HG02588 (cell line): ENCODE measurements around the gene TMEM132C.
"Not testable (repeated sequence)": the region's sequence is repeated elsewhere in the genome, so short reads cannot be mapped to it uniquely, and the experiment has no call there.

Experiments
- ATAC-seq: cut with Tn5 transposase; IDR thresholded peaks from one replicate; pipeline ENCODE4 v1.9.1; 2021; ENCODE audit warnings: mild to moderate bottlenecking, moderate library complexity; ENCODE audit not compliant: unreplicated experiment

The TMEM132C gene

DNA sequence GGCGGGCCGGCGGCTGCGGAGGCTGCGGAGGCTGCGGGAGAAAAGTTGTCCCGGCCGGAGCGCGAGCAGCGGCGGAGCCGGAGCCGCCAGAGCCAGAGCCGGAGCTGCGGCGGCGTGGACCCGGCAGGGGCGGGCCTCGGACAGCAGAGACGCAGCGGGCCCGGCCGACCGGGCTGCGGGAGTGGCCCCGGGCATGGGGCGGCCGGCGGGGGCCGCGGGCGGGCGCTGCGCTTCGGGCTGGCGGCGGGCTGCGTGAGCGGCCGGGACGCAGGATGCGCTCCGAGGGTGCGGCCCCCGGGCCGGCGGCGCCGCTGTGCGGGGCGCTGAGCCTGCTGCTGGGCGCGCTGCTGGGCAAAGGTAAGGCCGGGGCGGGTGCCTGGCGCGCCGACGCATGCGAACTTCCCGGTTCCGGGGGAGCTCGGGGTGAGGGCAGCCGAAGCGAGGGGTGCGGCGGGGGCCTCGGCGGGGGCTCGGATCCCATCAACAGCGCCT, at the start of gene TMEM132C:
Gene TMEM132C (plus strand): TSS at position 40 of the 492 bp plus-strand sequence. CDS start 233 bp downstream, at position 273.
- ATAC-seq, result no peak

DNA sequence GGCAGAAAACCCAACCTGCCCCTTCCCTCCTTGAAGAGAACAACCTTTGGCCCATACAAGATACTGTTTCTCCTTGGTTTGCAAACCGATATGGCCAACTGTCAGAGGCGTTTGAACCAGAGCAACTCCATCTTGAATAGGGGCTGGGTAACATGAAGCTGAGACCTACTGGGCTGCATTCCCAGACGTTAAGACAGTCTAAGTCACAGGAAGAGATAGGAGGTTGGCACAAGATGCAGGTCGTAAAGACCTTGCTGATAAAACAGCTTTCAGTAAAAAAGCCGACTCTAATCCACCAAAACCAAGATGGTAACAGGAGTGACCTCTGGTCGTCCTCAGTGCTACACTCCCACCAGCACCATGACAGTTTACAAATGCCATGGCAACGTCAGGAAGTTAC, 42.7 kb upstream of the TMEM132C start:
- no peak for ATAC-seq

DNA sequence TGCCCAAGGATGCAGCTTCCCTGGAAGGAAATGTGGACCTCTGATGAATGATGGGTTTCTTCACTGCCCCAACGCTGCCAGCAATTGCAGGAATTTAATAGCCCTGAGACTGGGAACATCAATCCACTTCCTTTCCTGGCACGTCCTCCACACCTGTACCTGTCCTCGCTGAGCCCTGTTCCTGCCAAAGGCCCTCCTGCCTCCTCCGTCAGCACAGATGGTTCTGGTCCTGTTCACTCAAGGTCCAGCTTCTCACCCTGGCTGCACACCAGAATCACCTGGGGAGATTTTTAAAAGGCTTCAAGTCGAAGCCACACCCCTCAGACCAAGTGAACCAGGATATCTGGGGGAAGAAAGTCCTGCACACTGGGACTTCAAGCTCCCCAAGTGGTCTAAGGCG, 38.4 kb upstream of the TMEM132C start:
- no peak for ATAC-seq

DNA sequence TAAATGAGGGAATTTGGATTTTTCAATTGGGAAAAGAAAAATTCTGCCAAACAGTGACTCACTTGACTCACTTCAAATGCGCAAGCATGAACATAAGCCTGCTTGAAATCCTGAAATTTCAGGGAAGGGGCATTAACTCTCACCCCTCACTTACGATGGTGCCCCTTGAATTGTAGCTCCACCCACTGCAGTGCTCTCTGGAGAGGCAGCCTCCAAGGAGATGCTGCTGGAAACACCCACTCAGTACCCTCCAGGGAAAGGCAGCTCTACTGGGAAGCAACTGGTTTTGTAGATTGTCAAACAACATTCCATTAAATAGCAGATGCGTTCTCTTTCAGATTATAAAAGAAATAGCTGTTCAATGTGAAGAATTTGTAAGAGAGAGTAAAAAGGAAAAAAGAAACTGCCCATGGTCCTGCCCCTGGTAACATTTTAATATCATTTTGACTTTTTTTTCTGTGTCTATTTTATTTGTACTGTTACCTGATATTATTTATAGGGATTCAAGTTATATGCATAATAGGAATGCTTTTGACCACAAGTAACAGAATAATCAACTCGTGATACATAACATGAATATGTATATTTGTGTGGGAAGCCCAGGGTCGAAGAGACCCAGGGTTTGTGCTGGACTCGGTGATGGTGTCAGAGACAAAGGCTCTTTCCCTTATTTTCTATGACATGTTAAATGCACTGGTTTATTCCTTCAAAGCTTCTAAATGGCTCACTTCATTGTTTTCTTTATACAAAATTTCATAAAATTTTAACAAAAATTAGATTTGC, 31.1 kb upstream of the TMEM132C start:
- no peak for ATAC-seq

DNA sequence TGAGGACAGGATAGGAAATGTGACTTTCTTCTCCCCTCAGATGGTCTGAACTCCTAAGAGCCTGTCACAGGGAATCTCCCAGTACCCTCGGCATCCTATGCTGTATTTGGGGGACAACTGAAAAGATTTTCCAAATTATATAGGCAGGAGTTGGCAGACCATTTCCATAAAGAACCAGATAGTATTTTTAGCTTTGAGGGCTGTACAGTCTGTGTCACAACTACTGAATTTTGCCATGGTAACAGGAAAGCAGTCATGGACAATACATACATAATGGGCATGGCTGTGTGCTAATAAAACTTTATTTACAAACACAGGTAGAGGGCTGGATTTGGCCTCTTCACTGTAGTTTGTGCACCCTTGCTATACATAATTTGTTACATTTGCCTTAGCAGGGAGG, 30.4 kb upstream of the TMEM132C start:
- ATAC-seq, result no peak

DNA sequence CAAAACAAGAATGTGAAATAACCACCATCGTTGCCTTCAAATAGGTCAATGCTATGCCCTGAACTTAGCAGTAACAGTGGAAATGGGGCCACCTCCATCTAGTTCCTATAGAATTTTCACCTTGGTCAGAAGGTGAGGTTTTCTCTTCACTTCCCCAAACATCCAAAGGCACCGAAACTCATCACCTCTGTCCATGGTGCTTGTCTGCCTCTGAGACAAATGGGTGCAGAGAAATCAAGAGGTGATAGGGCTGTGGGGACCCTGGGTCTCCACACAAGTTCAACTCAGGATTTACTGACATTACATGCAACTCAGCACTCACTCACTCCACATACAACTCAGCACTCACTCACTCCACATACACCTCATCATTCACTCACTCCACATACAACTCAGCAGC, 26.2 kb upstream of the TMEM132C start:
- no peak for ATAC-seq

DNA sequence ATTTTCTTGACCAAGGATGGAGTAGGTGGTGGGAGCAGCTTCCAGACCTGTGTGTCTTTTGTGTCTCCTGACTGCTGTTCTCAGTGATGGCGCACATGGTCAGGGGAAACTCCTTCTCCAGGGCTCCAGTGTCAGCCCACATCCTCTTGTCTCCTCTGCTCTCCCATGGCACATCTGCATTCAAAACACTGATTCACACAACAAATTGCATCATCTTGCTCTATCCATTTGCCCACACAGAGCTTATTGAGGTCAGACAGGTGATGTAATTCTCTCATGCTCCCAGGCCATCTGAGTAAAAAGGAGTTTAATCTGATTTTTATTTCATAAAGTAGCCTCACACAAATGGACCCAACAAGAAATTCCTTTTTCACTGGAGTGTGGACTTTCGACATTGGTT, 21.8 kb upstream of the TMEM132C start:
- ATAC-seq, result no peak

DNA sequence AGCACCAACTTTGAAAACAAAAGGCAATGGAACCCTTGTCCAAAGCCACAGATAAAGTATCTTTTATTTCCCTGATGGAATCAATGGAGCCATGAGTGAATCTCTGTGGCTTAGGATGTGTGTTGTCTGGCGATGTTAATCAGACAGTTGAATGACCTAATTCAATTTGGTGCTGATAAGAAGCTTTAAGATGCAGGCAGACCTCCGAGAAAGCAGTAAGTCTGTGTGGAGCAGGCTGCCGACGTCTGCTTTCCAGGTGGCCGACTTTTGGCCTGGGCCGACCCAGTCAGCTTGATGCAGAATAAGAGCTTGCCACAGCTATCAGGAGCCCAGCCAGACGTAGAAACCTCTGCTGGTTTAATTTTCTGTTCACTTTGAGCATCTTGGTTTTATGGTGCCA, 21.1 kb upstream of the TMEM132C start:
- ATAC-seq, result no peak

DNA sequence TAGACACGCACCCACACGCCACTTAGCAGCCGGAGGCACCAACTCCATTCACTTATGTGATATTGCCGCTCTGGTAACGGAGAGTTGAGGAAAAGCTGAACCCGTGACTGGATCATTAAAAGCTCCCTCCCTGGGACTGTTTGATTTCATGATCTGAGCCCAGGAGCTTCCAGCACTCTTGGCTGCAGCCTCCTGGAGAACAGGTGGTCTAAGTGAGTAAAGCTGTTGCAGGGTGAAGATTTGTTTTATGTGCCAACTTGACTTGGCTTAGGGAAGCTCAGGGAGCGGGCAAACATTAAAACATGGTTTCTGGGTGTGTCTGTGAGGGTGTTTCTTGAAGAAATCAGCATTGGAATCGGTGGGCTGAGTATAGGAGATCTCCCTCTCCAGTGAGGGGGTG, 16.9 kb upstream of the TMEM132C start:
- no peak for ATAC-seq

DNA sequence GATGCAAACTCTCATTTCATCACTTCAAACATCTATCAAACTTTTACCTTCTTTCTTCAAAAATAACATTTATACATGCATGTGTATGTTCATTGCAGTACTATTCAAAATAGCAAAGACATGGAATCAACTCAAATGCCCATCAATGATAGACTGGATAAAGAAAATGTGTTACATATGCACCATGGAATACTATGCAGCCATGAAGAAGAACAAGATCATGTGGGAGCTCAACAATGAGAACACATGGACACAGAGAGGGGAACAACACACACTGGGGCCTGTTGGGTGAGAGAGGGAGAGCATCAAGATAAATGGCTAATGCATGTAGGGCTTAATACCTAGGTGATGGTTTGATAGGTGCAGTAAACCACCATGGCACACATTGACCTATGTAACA, 13.1 kb upstream of the TMEM132C start:
- not testable (repeated sequence) for ATAC-seq

DNA sequence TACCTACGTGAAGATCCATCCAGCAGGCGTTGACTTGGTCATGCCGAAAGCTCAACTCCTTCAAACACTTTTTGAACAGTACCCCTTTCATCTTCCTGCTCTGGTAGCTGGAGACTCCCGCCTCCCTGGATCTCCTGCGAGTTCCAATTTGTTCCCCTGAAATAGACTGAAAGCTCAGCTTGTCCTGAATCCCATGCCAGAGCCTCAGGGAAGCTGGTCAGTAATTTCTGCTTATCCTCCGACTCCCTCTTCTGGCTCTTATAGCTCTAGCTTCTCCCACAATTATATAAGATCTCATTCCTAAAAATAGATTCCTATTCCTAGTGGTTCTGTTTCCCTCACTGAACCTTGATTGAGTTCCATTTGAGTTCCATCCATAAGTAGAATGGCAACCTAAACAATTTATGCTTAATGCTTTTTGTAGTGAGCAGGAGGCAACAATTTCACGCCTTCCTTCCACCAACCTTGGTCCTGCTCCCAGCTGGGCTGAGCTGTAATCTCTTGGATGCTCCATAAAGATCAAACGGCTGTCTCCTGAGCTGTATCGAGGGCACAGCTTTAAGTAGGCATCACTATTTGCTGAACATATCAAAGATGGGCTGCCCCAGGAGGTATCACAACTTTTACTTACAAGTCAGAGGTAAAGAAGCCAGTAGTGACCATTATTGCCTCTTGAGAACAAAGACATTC, 8.0 kb upstream of the TMEM132C start:
- no peak for ATAC-seq

DNA sequence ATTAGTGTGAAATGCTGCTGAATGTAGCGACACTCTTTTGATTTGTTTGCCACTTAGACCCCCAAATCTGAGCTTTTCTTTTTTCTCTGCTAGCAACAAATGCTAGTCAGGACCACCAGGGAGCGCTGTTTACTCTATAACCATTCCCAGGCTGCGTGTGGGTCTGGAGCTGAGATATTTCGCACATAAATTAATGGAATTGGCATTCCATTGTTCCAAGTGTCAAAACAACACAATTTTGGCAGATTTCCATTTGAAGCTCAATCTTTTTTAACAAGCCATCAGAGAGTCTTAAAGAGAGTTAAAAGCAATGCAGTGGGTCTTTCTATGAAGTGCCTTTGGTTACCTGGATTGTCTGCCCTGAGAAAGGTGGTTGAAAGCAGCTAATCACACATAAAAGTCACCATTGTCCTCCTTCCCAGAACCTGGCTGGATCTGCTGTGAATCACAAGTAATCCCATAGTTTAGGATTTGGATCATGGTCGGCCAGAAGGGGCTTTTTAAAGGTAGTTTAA, 7.4 kb upstream of the TMEM132C start:
- no peak for ATAC-seq

DNA sequence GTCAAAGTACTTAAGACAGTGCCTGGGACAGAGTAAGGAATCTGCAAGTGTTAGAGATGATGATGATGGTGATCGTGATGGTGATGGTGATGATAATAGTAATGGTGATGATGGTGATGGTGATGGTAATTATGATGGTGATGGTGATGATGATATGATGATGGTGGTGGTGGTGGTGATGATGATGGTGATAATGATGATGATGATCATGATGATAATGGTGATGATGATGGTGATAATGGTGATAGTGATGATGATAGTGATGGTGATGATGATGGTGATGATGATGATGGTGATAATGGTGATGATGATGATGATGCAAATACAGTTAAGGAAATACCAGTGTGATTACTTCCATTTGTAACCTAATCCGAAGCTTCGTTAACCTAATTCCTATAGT, 5.2 kb upstream of the TMEM132C start:
- ATAC-seq, result no peak

DNA sequence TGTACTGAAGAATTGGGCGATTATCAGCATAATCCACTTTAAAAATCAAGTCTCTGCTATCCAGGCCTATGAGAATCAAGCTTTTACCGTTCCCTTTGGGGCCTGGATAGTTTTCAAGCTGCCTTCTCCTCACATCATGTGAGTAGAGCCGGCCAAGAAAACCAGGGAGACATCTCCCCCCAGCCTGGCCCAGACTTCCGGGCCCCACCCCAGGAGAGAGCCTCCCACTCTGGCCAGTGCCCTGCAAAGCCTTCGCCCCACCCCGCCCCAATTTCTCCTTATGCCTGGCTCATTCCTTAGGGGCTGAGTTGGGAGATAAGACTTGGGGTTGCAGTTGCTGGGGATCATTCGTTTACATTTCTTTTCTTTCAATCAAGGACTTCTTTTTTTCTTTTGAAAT, 1.4 kb upstream of the TMEM132C start:
- no peak for ATAC-seq

DNA sequence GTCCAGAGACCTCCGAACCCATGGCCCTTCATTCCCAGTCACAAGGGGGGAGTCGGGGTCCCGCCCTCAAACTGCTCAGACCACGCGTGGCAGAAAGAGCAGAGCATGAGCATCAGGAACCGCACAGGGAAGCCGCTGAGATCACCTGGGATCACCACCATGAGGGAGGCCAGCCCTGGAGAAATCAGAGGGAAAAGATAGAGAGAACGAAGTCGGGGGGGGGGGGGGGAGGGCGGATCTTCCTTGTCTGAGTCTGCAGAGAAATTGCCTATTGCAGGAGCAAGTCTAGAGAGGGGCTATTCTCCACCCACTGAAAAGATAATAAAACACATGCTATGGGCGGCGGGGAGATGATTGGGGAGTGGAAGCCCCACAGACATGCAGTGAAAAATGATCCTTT, 884 bp upstream of the TMEM132C start:
- ATAC-seq, result no peak

DNA sequence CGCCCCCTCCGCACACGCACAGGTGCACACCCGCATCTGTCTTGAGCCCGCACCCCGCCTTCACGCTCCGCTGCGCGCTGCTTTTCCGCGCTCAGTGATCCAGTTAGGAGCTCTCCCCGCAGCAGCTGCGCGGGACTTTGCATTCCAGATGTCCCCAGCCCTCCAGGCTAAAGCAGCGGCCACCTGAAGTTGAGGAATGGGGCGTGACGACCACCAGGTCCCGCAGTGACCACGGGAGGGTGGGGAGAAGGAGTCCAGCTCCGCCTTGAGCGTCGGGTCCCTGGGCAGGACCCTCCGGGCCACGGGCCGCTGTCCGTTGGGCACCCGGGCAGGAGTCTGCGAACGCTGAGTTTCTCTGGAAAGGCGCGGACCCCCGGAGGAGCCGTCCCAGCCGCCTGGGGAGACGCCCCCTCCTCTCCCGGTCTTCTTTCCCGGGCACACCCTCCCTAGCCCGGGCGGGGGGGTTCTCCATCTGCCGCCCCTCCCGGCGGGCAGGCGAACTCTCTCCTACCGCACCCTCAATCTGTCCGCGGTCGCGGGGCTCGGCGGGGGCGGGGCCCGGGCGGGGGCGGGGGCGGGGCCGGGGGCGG, 334 bp upstream of the TMEM132C start:
- ATAC-seq, result no peak

DNA sequence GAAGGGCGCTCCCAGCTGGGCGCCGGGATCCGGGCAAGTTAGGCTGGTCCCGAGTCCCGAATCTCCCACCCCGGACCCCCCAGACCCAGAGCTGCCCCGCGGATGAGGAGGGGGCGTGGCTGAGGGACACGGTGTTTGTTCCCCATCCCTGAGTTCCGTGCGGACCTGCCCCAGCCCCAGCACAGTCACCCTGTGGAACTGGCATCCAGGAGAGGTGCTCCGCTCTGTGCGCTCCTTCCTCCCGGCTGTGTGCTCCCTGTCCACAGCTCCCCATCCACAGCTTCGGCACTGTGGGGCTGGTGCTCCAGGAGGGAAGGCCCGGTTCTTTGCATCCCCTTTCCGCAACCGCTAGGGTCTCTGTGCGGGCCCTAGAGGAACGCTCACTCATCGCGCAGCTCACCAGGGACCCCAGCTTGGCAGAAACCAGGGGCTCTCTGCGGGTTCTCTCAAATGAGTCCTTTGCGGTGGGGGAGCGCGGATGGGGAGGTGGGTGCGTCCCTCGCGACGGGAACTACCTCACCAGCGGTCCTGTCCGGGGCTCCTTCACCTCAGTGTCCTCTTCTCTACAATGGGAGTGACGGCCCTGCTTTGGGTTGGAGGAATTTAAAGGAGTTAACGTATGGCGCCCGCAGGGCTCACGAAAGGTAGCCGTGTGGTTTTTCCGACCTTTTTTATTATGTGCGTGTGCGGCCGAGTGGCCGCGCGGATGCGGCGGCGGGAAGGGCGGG, 845 bp downstream of the TMEM132C start:
- ATAC-seq, result no peak

DNA sequence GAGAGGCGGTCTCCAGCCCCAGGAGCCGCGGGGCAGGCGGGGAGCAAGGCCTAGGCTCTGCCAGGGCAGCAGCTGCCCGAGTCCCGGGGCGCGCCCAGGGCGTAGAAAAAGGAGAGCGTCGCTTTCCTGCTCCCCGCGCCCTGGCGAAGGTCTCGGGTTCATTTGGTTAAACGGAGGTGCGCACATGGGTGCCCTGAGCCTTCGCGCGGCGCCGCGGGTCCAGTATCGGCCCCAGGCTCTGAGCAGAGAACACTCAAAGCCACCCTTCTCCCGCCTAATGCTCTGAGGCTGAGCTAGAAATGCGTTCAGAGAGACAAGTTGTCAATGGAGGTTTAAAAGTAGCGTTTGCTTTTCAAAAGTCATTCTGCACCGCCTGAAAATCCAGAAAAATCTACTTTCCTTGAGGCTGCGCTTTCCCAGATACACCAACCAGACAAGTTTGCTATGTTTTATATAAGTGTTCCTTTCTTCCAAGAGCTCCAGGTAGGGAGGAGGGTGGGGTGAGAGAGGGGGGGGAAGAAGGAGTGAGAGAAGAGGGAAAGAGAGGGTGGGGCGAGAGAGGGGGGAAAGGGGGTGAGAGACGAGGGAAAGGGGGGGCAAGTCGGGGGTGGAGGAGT, 1.5 kb downstream of the TMEM132C start:
- no peak for ATAC-seq

DNA sequence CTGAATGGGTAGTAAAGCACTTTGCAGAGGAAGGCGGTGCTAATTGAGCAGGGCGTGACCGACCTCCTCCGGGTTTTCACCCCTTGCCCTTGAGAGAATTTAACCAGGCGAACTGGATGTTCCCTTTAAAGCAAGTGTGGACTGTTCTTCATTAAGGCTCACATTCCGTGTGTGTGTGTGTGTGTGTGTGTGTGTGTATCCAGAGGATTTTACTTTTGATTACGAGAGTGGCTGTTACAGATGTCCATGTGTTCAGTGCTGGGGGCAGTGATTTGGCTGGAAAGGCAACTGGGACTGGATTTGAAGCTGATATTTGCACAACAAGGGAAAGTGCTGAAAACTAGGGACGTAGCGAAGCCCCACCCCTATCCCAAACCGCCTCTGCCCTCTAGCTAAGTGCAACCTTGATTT, 2.2 kb downstream of the TMEM132C start:
- no peak for ATAC-seq

DNA sequence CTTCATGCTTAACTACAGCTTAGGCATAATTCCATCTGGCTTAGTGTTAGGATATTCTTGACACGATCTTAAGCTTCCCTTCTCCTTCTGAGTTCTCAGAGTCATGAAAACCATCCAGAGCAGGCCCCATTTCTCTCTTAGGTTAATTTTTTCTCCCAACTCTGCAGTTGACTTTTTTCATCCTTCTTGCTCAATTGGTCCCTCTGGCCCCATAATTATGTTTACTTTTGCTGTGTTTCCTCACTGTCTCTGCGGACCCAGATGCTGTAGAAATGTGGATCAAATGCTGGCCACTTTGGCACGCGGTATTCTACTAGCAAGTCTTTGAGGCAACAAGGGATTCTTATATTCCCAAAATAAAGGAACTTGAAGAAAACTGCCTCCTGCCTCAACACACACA, 9.5 kb downstream of the TMEM132C start:
- no peak for ATAC-seq

DNA sequence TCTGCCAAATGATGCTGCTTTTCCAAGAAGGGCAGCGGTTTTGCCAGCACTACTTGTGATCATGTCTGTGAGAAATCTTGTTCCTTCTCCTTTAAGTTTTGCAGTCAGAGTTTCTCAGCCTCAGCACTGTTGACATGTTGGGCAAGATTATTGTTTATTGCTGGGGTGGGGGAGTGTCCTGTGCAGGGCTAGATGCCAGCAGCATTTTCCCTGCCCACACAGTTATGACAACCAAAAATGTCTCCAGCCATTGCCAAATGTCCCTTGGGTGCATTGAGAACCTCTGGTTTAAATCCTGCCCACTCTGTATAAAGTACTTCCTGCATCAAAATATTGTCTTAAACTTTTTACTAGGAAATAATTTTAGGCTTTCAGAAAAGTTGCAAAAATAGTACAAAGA, 20.0 kb downstream of the TMEM132C start:
- ATAC-seq, result no peak
